HG03378 (cell line): ENCODE data around the gene CDK13.
A peak's percentile ranks its signal among the peaks of the same experiment; 100 is the strongest.
"Not testable (repeated sequence)": the region's sequence is repeated elsewhere in the genome, so short reads cannot be mapped to it uniquely, and the experiment has no call there.

Source experiments
- ATAC-seq: cut with Tn5 transposase; IDR thresholded peaks from one replicate; pipeline ENCODE4 v1.9.1; 2021; ENCODE audit warnings: mild to moderate bottlenecking, moderate library complexity; ENCODE audit not compliant: unreplicated experiment

CDK13 gene

DNA sequence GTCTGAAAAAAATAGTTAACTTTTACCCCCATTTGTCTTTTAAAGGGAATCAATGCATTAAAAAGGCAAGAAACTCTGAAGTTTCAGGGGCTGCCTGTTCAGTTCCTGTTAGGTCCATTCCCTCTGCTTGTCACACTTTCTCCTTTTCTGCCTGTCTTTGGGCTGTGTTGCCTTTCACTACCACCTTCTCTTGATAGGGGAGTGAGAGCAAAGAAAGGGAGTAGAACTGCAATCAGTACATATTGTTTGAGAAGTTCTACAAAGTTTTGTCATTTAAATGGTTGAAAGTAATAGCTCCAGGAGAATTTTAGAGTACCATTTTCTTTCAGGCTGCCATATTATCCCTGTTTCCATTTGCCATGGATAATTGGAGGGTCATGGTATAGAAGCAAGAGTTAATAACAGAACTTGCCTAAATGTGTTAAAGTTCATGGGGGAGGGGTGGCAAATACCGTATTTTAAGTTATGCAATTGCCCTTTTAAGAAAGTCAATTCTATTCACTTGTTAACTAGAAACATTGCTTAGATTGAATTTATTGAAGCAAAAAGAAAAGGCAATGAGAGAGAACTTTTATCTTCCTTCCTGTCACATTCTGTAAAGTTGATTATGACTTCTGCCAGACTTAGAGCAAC lies 145.8 kb downstream of the CDK13 start:
- ATAC-seq: no peak

DNA sequence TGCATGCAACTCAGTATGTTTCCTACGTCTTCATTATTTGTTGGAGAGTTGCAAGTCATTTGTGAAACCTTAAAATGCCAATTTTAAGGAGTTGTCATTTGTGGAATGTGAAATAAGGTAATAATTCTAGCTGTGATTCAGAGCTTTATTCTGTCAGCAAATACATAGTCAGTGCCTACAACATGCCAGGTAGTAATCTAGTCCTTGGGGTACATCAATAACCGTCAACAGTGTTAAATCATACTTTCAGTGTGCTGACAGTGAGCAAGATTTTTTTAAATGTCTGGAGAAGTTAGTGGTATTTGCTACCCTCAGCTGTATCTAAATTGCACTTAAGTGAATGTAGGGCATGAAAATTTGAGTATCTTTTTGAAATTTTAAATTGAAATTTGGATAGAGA lies 147.7 kb downstream of the CDK13 start:
- no peak for ATAC-seq

DNA sequence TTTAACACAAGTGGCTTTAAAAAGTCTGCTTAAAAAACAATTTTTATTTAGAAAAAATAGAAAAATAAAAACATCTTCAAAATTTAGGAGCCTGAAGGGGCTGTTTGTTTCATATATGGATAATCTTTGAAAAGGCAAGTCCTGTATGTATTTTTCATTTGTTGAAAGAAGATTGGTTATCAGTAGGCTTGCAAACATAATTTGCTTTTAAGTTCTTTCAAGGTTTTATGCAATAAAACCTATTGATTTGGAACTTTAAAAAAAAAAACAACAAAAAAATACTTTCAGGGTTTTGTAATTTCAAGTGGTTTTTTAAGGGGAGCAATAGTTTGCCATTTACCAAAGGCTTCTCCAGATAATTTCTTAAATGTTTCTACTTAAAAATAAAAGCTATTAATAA lies 148.8 kb downstream of the CDK13 start:
- ATAC-seq: no peak

DNA sequence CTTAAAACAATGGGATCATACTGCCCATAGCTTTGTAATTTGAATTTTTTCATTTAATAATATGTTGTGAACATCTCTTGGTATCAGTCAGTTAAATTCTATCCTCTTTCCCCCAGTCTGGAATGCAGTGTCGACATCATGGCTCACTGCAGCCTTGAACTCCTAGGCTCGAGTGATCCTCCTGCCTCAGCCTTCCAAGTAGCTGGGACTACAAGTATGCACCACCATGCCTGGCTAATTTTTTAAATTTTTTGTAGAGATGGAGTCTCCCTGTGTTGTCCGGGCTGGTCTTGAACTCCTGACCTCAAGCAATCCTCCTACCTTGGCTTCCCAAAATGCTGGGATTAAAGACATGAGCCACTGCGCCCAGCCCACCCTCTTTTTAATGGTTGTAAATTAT lies 149.8 kb downstream of the CDK13 start:
- no peak for ATAC-seq

DNA sequence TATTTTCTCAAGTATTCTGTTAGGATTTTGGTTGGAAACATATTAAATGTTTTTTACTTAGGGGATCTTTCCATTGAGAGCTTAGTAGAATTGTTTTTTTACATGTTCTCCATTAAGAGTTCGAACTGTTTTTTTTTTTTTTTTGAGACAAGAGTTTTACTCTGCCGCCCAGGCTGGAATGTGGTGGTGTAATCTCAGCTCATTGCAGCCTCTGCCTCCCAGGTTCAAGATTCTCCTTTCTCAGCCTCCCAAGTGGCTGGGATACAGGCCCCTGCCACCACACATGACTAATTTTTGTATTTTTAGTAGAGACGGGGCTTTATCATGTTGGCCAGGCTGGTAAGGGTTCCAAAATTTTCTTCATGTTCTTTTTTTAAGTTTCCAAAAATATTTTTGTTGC lies 151.1 kb downstream of the CDK13 start:
- ATAC-seq: no peak

DNA sequence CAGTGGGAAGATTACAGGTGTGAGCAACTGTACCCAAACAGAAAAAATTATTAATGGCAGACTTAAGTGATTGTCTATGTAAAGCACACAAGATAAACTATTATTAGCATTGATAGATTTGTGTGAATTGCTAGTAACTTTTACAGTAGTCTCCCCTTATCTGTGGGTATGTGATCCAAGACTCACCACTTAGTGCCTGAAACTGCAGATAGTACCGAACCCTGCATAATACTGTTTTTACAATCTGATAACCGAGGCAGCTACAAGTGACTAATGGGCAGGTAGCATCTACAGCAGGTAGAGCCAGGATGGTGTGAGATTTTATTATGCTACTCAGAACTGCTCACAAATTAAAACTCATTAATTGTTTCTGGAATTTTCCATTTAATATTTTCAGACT lies 152.8 kb downstream of the CDK13 start:
- ATAC-seq: no peak

DNA sequence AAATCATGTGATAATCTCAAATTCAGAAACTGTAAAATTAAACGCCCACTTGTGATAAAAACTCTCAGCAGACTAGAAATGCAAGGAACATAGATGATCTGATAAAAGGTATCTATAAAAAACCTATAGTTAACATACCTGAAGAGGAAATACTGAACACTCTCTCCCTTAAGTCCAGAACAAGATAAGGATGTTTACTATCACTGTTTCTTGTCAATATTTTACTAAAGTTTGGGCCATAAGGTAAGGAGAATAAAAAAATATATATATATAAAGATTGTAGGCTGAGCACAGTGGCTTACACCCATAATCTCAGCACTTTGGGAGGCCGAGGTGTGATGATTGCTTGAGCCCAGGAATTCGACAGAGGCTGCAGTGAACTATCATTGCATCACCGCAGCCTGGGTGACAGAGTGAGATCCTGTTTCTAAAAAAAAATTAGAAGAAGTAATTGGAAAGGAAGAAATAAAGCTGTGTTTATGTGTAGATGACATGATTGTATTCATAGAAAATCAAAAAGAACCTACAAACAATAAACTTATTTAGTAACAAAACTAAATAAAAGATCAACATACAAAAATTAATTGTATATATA lies 155.9 kb downstream of the CDK13 start:
- ATAC-seq: no peak

DNA sequence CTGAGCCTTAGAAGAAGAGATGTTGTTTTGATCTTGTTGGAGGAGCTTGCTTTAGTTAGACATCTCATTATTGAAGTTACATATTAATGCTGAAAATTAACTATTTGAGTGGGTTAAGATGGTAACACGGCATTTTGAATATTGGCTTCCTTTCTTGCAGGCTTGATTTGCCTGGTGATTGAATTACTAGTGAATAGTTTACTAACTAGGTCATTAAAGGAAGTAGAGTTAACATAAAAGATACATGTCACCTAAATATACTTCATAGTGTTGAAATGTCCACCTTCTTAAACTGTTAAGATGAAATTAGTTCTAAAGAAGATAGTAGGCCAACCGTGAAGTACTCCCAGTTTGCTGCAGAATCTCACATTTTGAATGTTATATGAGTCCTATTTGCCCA lies 165.9 kb downstream of the CDK13 start:
- no peak for ATAC-seq

DNA sequence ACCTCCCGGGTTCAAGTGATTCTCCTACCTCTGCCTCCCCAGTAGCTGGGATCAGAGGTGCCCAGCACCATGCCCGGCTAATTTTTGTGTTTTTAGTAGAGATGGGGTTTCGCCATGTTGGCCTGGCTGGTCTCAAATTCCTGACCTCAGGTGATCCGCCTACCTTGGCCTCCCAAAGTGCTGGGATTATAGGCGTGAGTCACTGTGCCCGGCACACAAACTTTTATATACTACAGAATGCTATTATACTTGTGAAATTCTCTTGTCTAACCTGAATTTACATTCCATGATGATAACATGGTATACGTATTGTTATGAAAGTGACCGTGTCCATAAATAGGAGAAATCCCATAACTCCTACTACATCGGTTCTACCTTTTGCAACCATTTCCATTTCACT lies 167.1 kb downstream of the CDK13 start:
- ATAC-seq: not testable (repeated sequence)

DNA sequence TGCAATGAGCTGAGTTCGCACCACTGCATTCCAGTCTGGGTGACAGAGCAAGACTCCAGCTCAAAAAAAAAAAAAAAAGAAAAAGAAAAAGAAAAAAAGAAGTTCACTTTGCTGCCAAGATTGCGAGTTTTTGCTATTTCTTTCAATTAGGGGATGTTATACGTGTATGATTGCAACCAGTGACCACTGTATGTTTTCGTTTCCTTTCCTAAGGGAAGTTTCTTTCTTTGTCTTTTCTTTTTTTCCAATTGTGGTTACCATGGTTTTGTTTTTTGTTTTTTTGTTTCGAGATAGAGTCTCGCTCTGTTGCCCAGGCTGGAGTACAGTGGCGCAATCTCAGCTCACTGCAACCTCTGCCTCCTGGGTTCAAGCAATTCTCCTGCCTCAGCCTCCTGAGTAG lies 168.1 kb downstream of the CDK13 start:
- ATAC-seq: not testable (repeated sequence)

DNA sequence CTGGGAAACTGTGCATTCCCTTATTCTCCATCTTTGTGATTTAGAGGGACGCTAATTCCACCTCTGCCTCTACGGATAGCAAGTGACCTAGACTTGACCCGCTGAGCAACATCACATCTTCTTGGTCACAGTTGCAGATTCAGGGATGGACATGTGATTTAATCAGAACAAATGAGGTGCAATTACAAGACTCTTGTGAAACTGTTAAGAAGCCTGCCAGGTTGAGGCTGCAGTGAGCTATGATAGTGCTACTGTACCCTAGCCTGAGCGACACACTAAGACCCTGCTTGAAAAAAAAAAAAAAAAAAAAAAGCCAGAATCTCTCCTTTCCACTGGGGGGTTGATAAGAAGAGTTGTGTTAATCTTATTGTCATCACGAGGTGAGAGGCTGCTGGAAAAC lies 170.0 kb downstream of the CDK13 start:
- ATAC-seq: no peak

DNA sequence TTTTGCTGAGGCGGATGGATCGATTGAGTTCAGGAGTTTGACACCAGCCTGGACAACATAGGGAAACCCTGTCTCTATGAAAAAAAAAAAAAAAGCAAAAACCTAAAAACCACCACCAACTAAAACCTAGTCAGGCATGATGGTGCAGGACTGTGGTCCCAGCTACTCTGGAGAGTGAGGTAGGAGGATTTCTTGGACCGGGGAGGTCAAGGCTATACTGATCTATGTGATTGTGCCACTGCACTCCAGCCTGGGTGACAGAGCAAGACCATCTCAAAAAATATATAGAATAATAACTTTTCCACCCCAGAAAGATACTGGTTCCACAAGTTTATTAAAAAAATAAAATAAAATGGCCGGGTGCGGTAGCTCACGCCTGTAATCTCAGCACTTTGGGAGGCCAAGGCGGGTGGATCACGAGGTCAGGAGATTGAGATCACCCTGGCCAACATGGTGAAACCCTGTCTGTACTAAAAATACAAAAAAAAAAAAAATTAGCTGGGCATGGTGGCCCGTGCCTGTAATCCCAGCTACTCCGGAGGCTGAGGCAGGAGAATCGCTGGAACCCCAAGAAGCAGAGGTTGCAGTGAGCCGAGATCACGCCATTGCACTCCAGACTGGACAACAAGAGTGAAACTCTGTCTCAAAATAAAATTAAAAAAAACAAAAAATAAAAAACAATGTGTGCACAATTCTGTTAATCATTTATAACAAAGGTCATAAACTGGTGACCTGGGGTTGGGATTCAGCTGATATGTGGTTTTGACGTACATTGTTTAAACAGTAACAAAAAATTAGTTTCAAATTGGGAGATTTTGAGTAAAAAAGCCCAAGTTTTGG lies 172.3 kb downstream of the CDK13 start:
- ATAC-seq: not testable (repeated sequence)

DNA sequence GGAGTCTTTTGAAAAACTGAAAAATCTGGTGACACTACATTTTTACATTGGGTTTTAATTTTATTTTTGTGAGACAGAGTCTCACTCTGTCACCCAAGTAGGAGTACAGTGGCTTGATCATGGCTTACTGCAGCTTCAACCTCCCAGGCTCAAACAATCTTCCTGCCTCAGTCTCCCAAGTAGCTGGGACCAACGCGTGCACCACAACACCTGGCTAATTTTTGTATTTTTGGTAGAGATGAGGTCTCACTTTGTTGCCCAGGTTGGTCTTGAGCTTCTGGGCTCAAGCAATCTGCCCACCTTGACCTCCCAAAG lies 172.8 kb downstream of the CDK13 start:
- ATAC-seq: no peak

DNA sequence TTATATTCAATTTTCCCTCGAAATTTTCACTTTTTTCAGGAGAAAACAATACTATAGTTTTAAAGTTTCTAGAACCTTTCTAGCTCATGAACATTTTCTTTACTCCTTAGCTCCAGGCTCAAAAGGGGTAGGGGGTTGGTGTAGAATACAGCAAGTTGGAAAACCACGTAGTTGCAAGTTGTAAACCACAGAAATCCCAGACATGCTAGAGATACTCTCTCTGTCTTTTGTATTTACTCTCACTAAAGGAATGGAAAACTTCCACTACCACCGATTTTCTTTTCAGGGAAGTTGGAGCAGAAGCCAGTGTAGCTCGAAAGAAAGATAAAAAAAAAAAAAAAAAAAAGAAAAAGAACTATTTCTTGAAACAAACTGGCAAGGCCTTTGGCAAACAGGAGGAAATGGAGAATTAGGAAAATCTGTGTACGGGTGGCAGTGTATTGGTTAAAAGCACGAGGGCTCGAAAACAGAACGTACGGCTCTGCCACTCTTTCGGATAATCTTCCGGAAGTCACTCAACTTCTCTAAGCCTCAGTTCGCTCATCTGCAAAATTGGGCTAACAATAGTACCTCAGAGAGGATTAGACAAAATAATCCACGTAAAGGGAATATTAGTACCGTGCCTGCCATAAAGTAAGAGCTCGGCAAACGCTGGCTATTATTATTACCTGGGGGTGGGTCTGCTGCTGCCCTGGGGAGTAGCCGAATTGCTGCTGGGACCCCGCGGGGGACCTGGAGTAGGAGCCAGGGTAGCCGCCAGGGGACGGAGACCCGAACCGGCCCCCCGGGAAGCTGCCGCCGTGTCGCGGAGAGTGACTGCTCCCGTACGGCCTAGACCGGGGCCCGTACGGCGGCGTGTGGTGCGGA lies 183.7 kb downstream of the CDK13 start:
- ATAC-seq: peak; percentile 14

DNA sequence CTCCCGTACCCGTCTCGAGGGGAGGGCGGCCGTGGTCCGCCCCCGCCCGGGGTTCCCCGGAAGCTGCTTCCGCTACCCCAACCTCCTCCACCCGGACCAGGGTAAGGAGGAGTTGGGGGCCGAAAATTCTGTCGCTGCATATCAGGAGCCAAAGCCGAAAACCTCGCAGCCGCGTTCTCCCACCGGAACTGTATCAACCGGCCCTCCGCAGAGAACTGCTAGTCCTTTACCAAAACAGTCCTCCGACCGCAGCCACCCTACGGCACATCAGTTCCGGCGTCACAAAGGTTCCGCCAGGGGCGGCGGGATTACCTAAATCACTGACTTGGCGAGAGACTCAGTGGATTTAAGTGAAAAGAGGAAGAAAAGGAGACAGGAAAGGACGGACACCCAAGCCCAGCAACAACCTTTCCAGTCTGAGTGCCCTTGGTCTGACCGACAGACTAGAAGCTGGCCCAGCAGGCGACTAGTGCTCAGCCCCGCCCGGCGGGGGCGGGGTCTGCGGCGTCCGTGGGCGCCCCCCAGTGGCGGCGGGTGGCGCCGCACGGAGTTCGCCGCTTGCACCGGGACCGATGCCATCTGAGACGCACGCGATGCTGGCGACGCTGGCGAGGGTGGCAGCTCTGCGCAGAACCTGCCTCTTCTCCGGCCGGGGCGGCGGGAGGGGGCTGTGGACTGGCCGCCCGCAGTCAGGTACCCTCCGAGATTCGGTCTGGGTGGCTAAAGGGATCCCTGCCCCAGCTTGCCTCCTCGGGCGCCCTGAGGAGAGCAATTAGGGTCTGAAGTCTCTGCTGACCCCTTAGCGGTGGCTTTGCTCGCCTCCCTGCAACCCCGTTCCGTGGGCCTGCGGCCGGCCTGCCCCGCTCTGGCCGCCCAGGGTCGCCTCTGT lies 184.6 kb downstream of the CDK13 start, which contains the start of the genes MPLKIP and SUGCT:
Gene MPLKIP (minus strand): TSS at position 195 of the 889 bp plus-strand sequence. CDS start 55 bp downstream, at position 140.
Gene SUGCT (plus strand): TSS at position 578 of the 889 bp plus-strand sequence.
- peak; percentile 92 for ATAC-seq

DNA sequence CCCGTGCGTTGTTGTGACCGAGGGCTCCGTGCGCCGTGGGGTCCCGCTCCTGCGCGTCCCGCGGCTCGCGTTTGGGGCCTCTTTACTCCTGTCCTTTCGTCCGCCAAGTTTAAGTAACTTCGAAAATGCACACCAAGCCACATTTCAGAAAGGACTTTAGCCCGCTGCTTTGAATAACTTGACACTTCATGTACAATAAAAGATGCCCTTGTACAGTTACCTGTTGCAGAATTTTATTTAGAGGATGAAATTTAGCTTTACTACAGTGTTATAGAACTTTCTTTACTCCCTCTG lies 185.2 kb downstream of the CDK13 start:
- no peak for ATAC-seq

DNA sequence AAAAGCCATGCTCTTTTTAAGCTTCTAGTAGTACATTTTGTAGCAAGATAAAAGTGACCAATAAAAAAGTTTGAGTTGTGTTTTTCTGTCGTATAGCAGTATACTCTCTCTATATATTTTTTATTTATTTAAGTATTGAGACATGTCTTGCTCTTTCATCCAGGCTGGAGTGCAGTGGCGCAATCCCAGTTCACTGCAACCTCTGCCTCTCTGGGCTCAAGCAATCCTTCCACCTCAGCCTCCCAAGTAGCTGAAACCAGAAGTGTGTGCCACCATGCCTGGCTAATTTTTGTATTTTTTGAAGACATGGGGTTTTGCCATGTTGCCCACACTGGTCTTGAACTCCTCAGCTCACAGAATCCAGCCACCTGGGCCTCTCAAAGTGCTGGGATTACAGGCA lies 187.5 kb downstream of the CDK13 start:
- no peak for ATAC-seq

DNA sequence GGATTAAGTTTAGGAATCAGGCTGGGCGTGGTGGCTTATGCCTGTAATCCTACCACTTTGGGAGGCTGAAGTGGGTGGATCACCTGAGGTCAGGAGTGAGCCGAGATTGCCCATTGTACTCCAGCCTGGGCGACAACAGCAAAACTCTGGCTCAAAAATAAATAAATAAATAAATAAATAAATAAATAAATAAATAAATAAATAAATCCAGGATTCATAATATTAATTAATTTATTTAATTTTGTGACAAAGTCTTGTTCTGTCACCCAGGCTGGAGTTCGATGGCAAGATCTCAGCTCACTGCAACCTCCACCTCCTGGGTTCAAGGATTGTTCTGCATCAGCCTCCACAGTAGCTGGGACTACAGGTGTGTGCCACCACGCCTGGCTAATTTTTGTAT lies 188.9 kb downstream of the CDK13 start:
- ATAC-seq: no peak

DNA sequence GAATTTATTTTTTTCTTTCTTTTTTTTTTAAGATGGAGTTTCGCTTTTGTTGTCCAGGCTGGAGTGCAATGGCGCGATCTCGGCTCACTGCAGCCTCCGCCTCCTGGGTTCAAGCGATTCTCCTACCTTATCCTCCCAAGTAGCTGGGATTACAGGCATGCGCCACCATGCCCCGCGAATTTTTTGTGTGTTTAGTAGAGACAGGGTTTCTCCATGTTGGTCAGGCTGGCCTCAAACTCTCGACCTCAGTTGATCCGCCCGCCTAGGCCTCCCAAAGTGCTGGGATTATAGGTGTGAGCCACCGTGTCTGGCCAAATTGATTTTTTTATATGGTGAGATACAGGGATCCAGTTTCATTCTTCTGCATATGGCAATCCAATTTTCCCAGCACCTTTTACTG lies 189.8 kb downstream of the CDK13 start:
- not testable (repeated sequence) for ATAC-seq

DNA sequence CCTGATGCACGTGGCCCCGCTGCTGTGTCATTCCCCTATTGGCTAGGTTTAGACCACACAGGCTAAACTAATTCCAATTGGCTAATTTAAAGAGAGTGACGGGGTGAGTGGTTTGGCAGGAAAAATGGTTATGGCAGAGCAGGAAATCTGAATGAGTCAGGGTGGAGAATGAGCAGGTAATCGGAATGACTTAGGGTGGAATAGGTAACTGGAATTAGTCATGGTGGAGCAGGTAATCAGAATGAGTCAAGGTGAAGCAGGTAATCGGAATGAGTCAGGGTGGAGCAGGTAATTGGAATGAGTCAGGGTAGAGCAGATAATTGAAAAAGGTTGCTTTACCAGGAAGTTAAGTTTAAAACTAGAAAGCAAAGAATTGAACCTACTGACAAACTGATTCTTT lies 191.9 kb downstream of the CDK13 start:
- ATAC-seq: not testable (repeated sequence)
